ENCODE results near the gene LEF1. TPM values are rescaled to one million over a fixed set of nuclear protein-coding genes. Genes with fewer than 3 reads are reported as not detected.

Gene LEF1
- total and polyA plus RNA-seq, 9 of the 15 experiments (the other 6 are each of a cell fraction or from before 2014, with no cell fraction given): 15.1 to 81.1 (median 29.7) TPM

- no peak; a peak in 1 of 6 replicates for TF ChIP-seq ZBTB11 (CRISPR knock-in tag; IDR thresholded peaks at IDR 0.05)
- TF ChIP-seq EP400 (IDR thresholded peaks at IDR 0.05): peak; percentile 23; the same call in 1 of the 2 replicates
- 0 out of 2 replicates have a peak, but pooled peaks have one; percentile 17 for TF ChIP-seq ATF7 (IDR thresholded peaks at IDR 0.05)
- TF ChIP-seq TEAD1 (CRISPR knock-in tag; IDR thresholded peaks at IDR 0.05): peak in 1 of 2 experiments; percentile 42; a peak in 1 of 4 replicates
- TF ChIP-seq KAT7 (CRISPR knock-in tag; IDR thresholded peaks at IDR 0.05; ENCODE audit: borderline replicate concordance): 0 out of 2 replicates have a peak, but pooled peaks have one; percentile 15
- 0 out of 2 replicates have a peak, but pooled peaks have one; percentile 42 for TF ChIP-seq PML (IDR thresholded peaks at IDR 0.05; ENCODE audit: low read length)
- TF ChIP-seq RBM22 (IDR thresholded peaks at IDR 0.05; ENCODE audit: low read depth, low read length, poor library complexity, severe bottlenecking): no peak
- TF ChIP-seq HIVEP1 (CRISPR knock-in tag; IDR thresholded peaks at IDR 0.05): no peak
- peak in 1 of 2 experiments; percentile 20; a peak in 2 of 4 replicates for TF ChIP-seq NRF1 (conservative IDR thresholded peaks at IDR 0.05 in 1 of 2, IDR thresholded peaks at IDR 0.05 in 1 of 2)
- no peak for TF ChIP-seq ZKSCAN3 (CRISPR knock-in tag; IDR thresholded peaks at IDR 0.05)
- TF ChIP-seq ELK3 (CRISPR knock-in tag; IDR thresholded peaks at IDR 0.05): no peak
- TF ChIP-seq SMARCB1 (IDR thresholded peaks at IDR 0.05; ENCODE audit: insufficient read length, low read depth): no peak
- no peak for TF ChIP-seq SNIP1 (IDR thresholded peaks at IDR 0.05; ENCODE audit: low read depth)
- TF ChIP-seq DIDO1 (tag; IDR thresholded peaks at IDR 0.05; ENCODE audit: low read depth): no peak
- TF ChIP-seq ZNF766 (CRISPR knock-in tag; conservative IDR thresholded peaks at IDR 0.05): 0 out of 2 replicates have a peak, but pooled peaks have one; percentile 37
- peak; percentile 55; the same call in 1 of the 2 replicates for TF ChIP-seq MXI1 (IDR thresholded peaks at IDR 0.05; ENCODE audit: low read depth, low read length)
- TF ChIP-seq ZFP1 (CRISPR knock-in tag; IDR thresholded peaks at IDR 0.05): no peak
- no peak for TF ChIP-seq TBP (optimal IDR thresholded peaks at IDR 0.05; ENCODE audit: low read depth, low read length)
- peak; percentile 45 for TF ChIP-seq TAF1 (IDR thresholded peaks at IDR 0.05; ENCODE audit: control insufficient read depth, extremely low read depth, insufficient read depth, low read length, severe bottlenecking)
- TF ChIP-seq EP300 (IDR thresholded peaks at IDR 0.05; ENCODE audit: low read length): 0 out of 2 replicates have a peak, but pooled peaks have one; percentile 9
- no peak for TF ChIP-seq DLX4 (CRISPR knock-in tag; IDR thresholded peaks at IDR 0.05)
Measured at GRCh38 chr4:108166441-108167315, 2.1 kb downstream of the LEF1 start (continued).

Data from K562 (cell line).